ENCODE data around the gene AP5M1. TPM values are rescaled to one million over a fixed set of nuclear protein-coding genes. Genes with fewer than 3 reads are reported as not detected.
"Not testable (repeated sequence)": the region's sequence is repeated elsewhere in the genome, so short reads cannot be mapped to it uniquely, and the experiment has no call there.

AP5M1 gene
- total and polyA plus RNA-seq, 7 experiments from 2014 or later = 35.6 to 62.8 (median 44.2) TPM

DNA sequence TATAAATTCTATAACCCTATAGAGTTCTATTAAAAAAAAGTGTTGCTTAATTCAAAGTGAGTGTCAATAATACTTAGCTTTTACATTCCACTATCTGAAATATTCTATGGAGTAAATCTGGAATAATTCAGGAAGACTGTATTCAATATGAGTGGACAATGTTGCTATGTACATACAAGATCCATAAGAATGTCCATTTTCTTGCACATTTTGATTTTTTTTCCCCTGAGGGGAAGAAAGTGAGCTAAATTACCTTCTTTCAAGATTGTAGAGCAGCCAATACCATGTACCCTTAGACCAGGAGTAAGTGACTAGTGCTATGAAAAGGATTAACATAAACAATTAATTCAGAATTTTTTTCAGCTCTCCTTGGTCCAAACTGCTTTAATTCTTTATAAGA is 25.5 kb upstream of the AP5M1 start:
- POLR2A ChIA-PET = no interaction called here
- DNase-seq (no peak), ATAC-seq (no peak)
- intact Hi-C loops (cut with micrococcal nuclease) = no loop called here
- CTCF ChIA-PET = no interaction called here
- Histone ChIP-seq H3K36me3 (ENCODE audit: control insufficient read depth in 2 of 3, insufficient read depth in 3 of 3, low read length in 3 of 3) (peaks cover 0 to 20% (median 0%) of the 10 kb centered on the region in 3 experiments), H3K9me3 (ENCODE audit: control insufficient read depth in 2 of 3, low read length in 3 of 3) (no peaks in the 10 kb centered on the region), H3K27ac (ENCODE audit: low read depth, low read length) (no peak overlapping the region), H3K27me3 (ENCODE audit: control insufficient read depth in 2 of 2, insufficient read depth in 2 of 2, low read length in 2 of 2) (no peaks in the 10 kb centered on the region), H3K4me1 (ENCODE audit: control insufficient read depth in 2 of 2, insufficient read depth in 2 of 2, low read length in 2 of 2) (no peaks in the 10 kb centered on the region), H3K4me3 (ENCODE audit: low read length) (no peak overlapping the region)
- H3K4me3 Mint-ChIP-seq = no peak overlapping the region
- no peaks in the 10 kb centered on the region for H3K27me3 Mint-ChIP-seq
- H3K27ac Mint-ChIP-seq = no peak overlapping the region
- H3K4me1 Mint-ChIP-seq = no peaks in the 10 kb centered on the region
- H3K9me3 Mint-ChIP-seq = no peaks in the 10 kb centered on the region
- H3K36me3 Mint-ChIP-seq = peaks cover 0 to 25% (median 7%) of the 10 kb centered on the region in 5 donors

DNA sequence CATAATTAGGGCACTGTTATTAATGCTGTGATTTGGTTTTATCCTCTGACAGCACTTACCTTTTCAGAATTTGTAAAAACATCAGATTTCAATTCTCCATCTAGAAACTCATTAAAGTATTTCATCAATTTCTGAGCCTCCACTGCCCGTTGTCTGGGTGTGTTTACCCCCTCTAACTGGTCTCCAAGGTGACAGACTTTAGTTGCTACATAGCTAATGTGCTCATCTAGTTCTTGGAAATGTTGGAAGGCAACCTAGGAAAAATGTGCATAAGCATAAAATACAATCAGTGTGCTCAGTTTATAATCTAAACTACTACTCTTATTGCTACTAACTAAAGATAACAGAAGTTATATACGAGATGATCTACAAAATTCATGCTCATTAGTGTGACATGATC is 24.7 kb upstream of the AP5M1 start:
- H3K4me3 Mint-ChIP-seq = no peak overlapping the region
- ATAC-seq (no peak), DNase-seq (no peak)
- no peaks in the 10 kb centered on the region for H3K4me1 Mint-ChIP-seq
- H3K27ac Mint-ChIP-seq = no peak overlapping the region
- POLR2A ChIA-PET = interaction anchor here (0.8 kb wide), 1 partner anchor 24 kb away, joined by 3 read pairs; no protein-coding TSS in a partner anchor
- intact Hi-C loops (cut with micrococcal nuclease) = no loop called here
- Histone ChIP-seq H3K27me3 (ENCODE audit: control insufficient read depth in 2 of 2, insufficient read depth in 2 of 2, low read length in 2 of 2) (no peaks in the 10 kb centered on the region), H3K36me3 (ENCODE audit: control insufficient read depth in 2 of 3, insufficient read depth in 3 of 3, low read length in 3 of 3) (peaks cover 0 to 18% (median 0%) of the 10 kb centered on the region in 3 experiments), H3K4me1 (ENCODE audit: control insufficient read depth in 2 of 2, insufficient read depth in 2 of 2, low read length in 2 of 2) (no peaks in the 10 kb centered on the region), H3K4me3 (ENCODE audit: low read length) (no peak overlapping the region), H3K9me3 (ENCODE audit: control insufficient read depth in 2 of 3, low read length in 3 of 3) (no peaks in the 10 kb centered on the region), H3K27ac (ENCODE audit: low read depth, low read length) (no peak overlapping the region)
- no peaks in the 10 kb centered on the region for H3K9me3 Mint-ChIP-seq
- H3K36me3 Mint-ChIP-seq = peaks cover 0 to 20% (median 5%) of the 10 kb centered on the region in 5 donors
- no peaks in the 10 kb centered on the region for H3K27me3 Mint-ChIP-seq
- CTCF ChIA-PET = no interaction called here

DNA sequence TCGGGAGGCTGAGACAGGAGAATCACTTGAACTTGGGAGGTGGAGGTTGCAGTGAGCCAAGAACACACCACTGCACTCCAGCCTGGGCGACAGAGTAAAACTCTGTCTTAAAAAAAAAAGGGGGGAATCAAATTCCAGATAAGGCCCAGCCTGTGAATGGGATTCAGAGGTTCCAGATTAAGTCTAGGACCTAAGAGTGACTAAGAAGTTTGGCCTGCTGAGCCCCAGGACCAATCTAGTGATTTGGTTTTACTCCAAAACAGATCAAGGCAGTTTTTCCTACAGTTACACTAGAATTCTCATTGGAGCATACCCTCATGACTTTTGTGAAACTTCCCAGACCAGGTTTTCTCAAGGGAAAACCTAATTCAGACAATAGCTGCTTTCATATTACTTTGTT is 22.8 kb upstream of the AP5M1 start:
- peaks cover 0 to 16% (median 13%) of the 10 kb centered on the region in 7 donors for H3K4me1 Mint-ChIP-seq
- DNase-seq (no peak), ATAC-seq (no peak)
- no peaks in the 10 kb centered on the region for H3K9me3 Mint-ChIP-seq
- no peak overlapping the region for H3K27ac ChIP-seq (ENCODE audit: low read depth, low read length)
- peaks cover 0 to 18% (median 0%) of the 10 kb centered on the region in 3 experiments for H3K36me3 ChIP-seq (ENCODE audit: control insufficient read depth in 2 of 3, insufficient read depth in 3 of 3, low read length in 3 of 3)
- no peaks in the 10 kb centered on the region for H3K4me1 ChIP-seq (ENCODE audit: control insufficient read depth in 2 of 2, insufficient read depth in 2 of 2, low read length in 2 of 2)
- no peaks in the 10 kb centered on the region for H3K27me3 Mint-ChIP-seq
- peak overlapping the region in 1 of 9 donors; percentile 36 for H3K27ac Mint-ChIP-seq
- ChIA-PET CTCF (no interaction called here), POLR2A (no interaction called here)
- H3K9me3 ChIP-seq (ENCODE audit: control insufficient read depth in 2 of 3, low read length in 3 of 3) = no peaks in the 10 kb centered on the region
- H3K4me3 Mint-ChIP-seq = no peak overlapping the region
- H3K4me3 ChIP-seq (ENCODE audit: low read length) = no peak overlapping the region
- no peaks in the 10 kb centered on the region for H3K27me3 ChIP-seq (ENCODE audit: control insufficient read depth in 2 of 2, insufficient read depth in 2 of 2, low read length in 2 of 2)
- intact Hi-C loops (cut with micrococcal nuclease) = no loop called here
- H3K36me3 Mint-ChIP-seq = peaks cover 0 to 18% (median 5%) of the 10 kb centered on the region in 5 donors

DNA sequence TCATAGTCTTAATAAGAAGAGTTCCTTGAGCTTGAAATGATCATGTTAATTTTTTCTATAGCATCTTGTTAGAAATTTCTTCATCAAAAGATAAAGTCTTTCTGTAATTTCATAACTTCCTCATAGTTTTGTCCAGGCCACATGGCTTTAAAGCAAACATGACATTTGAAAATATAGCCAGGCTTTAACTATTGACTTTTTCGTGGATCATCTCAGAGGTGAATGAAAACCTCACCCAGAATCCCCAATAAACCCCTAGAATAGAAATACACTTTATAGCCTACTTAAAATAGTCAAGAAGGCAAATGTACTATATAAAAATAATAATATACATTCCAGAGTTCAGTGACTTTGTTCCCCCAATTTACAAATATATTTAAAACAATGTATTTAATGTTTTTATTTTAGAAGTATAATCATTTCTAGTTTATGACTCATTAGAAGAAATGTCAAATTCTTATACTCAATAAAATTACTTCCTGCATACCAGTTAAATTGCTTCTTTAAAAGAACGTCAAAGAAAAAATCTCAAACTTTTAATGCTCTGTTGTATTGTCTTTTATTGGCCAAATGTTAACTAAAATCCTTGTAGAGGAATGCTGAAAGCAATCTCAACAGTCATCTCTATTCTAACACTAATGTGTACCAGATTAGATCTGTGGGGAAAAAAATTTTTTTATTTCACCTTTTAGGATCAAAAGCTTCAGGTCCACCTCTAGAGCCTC is 21.7 kb upstream of the AP5M1 start:
- Mint-ChIP-seq H3K9me3 (no peaks in the 10 kb centered on the region), H3K4me3 (no peak overlapping the region), H3K36me3 (peaks cover 0 to 14% (median 5%) of the 10 kb centered on the region in 5 donors), H3K4me1 (peaks cover 2 to 27% (median 20%) of the 10 kb centered on the region in 7 donors), H3K27ac (no peak overlapping the region), H3K27me3 (no peaks in the 10 kb centered on the region)
- Histone ChIP-seq H3K27me3 (ENCODE audit: control insufficient read depth in 2 of 2, insufficient read depth in 2 of 2, low read length in 2 of 2) (no peaks in the 10 kb centered on the region), H3K36me3 (ENCODE audit: control insufficient read depth in 2 of 3, insufficient read depth in 3 of 3, low read length in 3 of 3) (peaks cover 0 to 18% (median 0%) of the 10 kb centered on the region in 3 experiments), H3K9me3 (ENCODE audit: control insufficient read depth in 2 of 3, low read length in 3 of 3) (no peaks in the 10 kb centered on the region), H3K4me3 (ENCODE audit: low read length) (no peak overlapping the region), H3K27ac (ENCODE audit: low read depth, low read length) (no peak overlapping the region), H3K4me1 (ENCODE audit: control insufficient read depth in 2 of 2, insufficient read depth in 2 of 2, low read length in 2 of 2) (no peaks in the 10 kb centered on the region)
- no peak for ATAC-seq
- intact Hi-C loops (cut with micrococcal nuclease) = no loop called here
- no peak for DNase-seq
- CTCF ChIA-PET = no interaction called here
- POLR2A ChIA-PET = no interaction called here

DNA sequence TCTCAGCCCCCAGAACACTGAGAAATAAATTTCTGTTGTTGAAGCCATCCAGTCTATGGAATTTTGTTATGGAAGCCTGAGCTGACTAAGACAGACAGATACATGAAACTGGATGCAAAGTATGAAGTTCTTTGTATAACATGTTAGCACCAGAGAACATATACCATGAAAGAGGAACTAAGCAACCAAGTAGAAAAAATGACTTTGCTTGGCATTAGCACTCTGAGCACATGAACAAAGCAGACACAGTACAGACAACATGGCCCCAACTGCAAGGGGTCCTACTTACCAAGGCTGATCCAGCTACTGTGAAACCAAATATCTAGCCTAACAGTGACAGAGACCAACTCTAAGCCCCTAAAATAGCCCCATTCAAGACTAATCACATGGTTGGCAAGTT is 13.9 kb upstream of the AP5M1 start:
- Histone ChIP-seq H3K4me3 (ENCODE audit: low read length) (no peak overlapping the region), H3K27ac (ENCODE audit: low read depth, low read length) (no peak overlapping the region), H3K9me3 (ENCODE audit: control insufficient read depth in 2 of 3, low read length in 3 of 3) (no peaks in the 10 kb centered on the region), H3K36me3 (ENCODE audit: control insufficient read depth in 2 of 3, insufficient read depth in 3 of 3, low read length in 3 of 3) (no peaks in the 10 kb centered on the region), H3K27me3 (ENCODE audit: control insufficient read depth in 2 of 2, insufficient read depth in 2 of 2, low read length in 2 of 2) (no peaks in the 10 kb centered on the region), H3K4me1 (ENCODE audit: control insufficient read depth in 2 of 2, insufficient read depth in 2 of 2, low read length in 2 of 2) (no peaks in the 10 kb centered on the region)
- POLR2A ChIA-PET = no interaction called here
- Mint-ChIP-seq H3K4me3 (no peak overlapping the region), H3K4me1 (peaks cover 15 to 85% (median 69%) of the 10 kb centered on the region in 7 donors), H3K27ac (no peak overlapping the region), H3K36me3 (peaks cover 4 to 54% (median 35%) of the 10 kb centered on the region in 5 donors), H3K9me3 (peaks cover 0 to 4% (median 0%) of the 10 kb centered on the region in 11 donors), H3K27me3 (no peaks in the 10 kb centered on the region)
- ATAC-seq = no peak
- CTCF ChIA-PET = no interaction called here
- no peak for DNase-seq
- intact Hi-C loops (cut with micrococcal nuclease) = no loop called here

DNA sequence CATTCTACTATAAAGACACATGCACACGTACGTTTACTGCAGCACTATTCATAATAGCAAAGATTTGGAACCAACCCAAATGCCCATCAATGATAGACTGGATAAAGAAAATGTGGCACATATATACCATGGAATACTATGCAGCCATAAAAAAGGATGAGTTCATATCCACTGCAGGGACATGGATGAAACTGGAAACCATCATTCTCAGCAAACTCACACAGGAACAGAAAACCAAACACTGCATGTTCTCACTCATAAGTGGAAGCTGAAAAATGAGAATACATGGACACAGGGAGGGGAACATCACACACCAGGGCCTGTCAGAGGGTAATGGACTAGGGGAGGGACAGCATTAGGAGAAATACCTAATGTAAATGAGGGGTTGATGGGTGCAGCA is 10.6 kb upstream of the AP5M1 start:
- ATAC-seq; H3K27me3 Mint-ChIP-seq; H3K9me3 ChIP-seq (ENCODE audit: control insufficient read depth in 2 of 3, low read length in 3 of 3); POLR2A ChIA-PET; H3K27me3 ChIP-seq (ENCODE audit: control insufficient read depth in 2 of 2, insufficient read depth in 2 of 2, low read length in 2 of 2); CTCF ChIA-PET; intact Hi-C loops (cut with micrococcal nuclease); H3K4me3 Mint-ChIP-seq; H3K27ac Mint-ChIP-seq; H3K27ac ChIP-seq (ENCODE audit: low read depth, low read length); H3K9me3 Mint-ChIP-seq; H3K4me3 ChIP-seq (ENCODE audit: low read length); H3K36me3 ChIP-seq (ENCODE audit: control insufficient read depth in 2 of 3, insufficient read depth in 3 of 3, low read length in 3 of 3); DNase-seq; H3K4me1 ChIP-seq (ENCODE audit: control insufficient read depth in 2 of 2, insufficient read depth in 2 of 2, low read length in 2 of 2): not testable (repeated sequence)
- Mint-ChIP-seq H3K36me3 (peaks cover 4 to 48% (median 35%) of the 10 kb centered on the region in 5 donors), H3K4me1 (peaks cover 17 to 72% (median 58%) of the 10 kb centered on the region in 7 donors)

DNA sequence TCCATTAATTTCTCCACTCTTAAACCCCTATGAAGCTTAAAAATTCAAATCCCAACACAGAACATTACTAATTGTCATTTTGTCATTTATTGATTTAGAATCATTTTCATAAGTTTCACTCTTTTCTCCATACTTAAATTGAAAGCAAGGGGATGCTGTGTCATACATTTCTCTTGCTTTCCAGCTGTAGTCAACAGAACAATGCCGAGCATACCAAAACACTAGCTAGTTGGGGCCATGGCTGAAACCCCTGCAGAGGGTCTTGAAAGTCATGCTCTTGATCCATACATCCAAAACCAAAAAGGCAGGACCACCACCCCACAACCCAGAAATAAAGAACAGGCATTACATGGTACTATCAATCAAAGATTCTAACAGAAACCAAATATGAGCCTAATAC is 9.1 kb upstream of the AP5M1 start:
- CTCF ChIA-PET = no interaction called here
- ATAC-seq (no peak), DNase-seq (no peak)
- POLR2A ChIA-PET = interaction anchor here (2.5 kb wide), 1 partner anchor 9 kb away, joined by 7 read pairs; the partner anchor contains the start of genes AP5M1 and EXOC5
- peak overlapping the region in 1 of 10 donors; percentile 56 for H3K4me3 Mint-ChIP-seq
- Histone ChIP-seq H3K9me3 (ENCODE audit: control insufficient read depth in 2 of 3, low read length in 3 of 3) (no peaks in the 10 kb centered on the region), H3K27ac (ENCODE audit: low read depth, low read length) (no peak overlapping the region), H3K4me1 (ENCODE audit: control insufficient read depth in 2 of 2, insufficient read depth in 2 of 2, low read length in 2 of 2) (no peaks in the 10 kb centered on the region), H3K36me3 (ENCODE audit: control insufficient read depth in 2 of 3, insufficient read depth in 3 of 3, low read length in 3 of 3) (no peaks in the 10 kb centered on the region), H3K27me3 (ENCODE audit: control insufficient read depth in 2 of 2, insufficient read depth in 2 of 2, low read length in 2 of 2) (no peaks in the 10 kb centered on the region), H3K4me3 (ENCODE audit: low read length) (no peak overlapping the region)
- H3K27ac Mint-ChIP-seq = peak overlapping the region in 1 of 9 donors; percentile 32
- no peaks in the 10 kb centered on the region for H3K27me3 Mint-ChIP-seq
- peaks cover 23 to 70% (median 55%) of the 10 kb centered on the region in 7 donors for H3K4me1 Mint-ChIP-seq
- H3K36me3 Mint-ChIP-seq = peaks cover 8 to 41% (median 30%) of the 10 kb centered on the region in 5 donors
- peaks cover 0 to 4% (median 0%) of the 10 kb centered on the region in 11 donors for H3K9me3 Mint-ChIP-seq
- intact Hi-C loops (cut with micrococcal nuclease) = loop anchor here in 1 of 2 donors (10.0 kb wide), 1 partner anchor 985 kb away; the partner anchor contains the start of gene PSMA3
